ENCODE results near the gene TMEM273. TPM values are rescaled to one million over a fixed set of nuclear protein-coding genes. Genes with fewer than 3 reads are reported as not detected.
A peak's percentile ranks its signal among the peaks of the same experiment; 100 is the strongest.

The TMEM273 gene
- total and polyA plus RNA-seq, 4 donors, result 12.0 to 41.8 (median 17.5) TPM

- H3K36me3 ChIP-seq (ENCODE audit: control insufficient read depth in 4 of 4, insufficient read depth in 4 of 4, low read length in 4 of 4), result no peaks in the 10 kb centered on the region
- DNase-seq, result peak in 2 of 3 donors; percentile 56 to 67
- H3K9ac ChIP-seq (ENCODE audit: insufficient read depth in 1 of 2, low read length in 2 of 2), result peak overlapping the region in 1 of 2 donors; percentile 48
Observed at GRCh38 chr10:49139028-49139845, 49.0 kb downstream of the TMEM273 start.

GRCh38 chr10:49138361-49138891, 49.8 kb downstream of the TMEM273 start:
- Histone ChIP-seq H3K9ac (ENCODE audit: insufficient read depth in 1 of 2, low read length in 2 of 2) (no peak overlapping the region), H3K27me3 (ENCODE audit: control insufficient read depth in 3 of 3, insufficient read depth in 3 of 3, low read length in 2 of 3) (no peaks in the 10 kb centered on the region), H3K36me3 (ENCODE audit: control insufficient read depth in 4 of 4, insufficient read depth in 4 of 4, low read length in 4 of 4) (no peaks in the 10 kb centered on the region), H3K9me3 (ENCODE audit: control insufficient read depth in 4 of 4, insufficient read depth in 3 of 4, low read length in 3 of 4) (no peaks in the 10 kb centered on the region), H3K4me3 (no peak overlapping the region), H3K4me1 (ENCODE audit: control insufficient read depth in 5 of 5, insufficient read depth in 5 of 5, low read length in 5 of 5) (peaks cover 0 to 57% (median 5%) of the 10 kb centered on the region in 5 donors), H3K27ac (ENCODE audit: low read depth in 1 of 2, low read length in 1 of 2) (peak overlapping the region in 1 of 2 donors; percentile 56)
- WGBS, 2 donors, result 75 to 90% methylated on average over 7 of the region's 7 CpGs
- no peak for TF ChIP-seq CTCF (IDR thresholded peaks at IDR 0.05; ENCODE audit: control extremely low read depth, extremely low read depth)
- DNase-seq (peak; percentile 91 to 94 (median 93)), ATAC-seq (ENCODE audit: insufficient read depth, low FRiP score) (no peak)

More at GRCh38 chr10:49139028-49139845, 49.0 kb downstream of the TMEM273 start:
- Histone ChIP-seq H3K9me3 (ENCODE audit: control insufficient read depth in 4 of 4, insufficient read depth in 3 of 4, low read length in 3 of 4) (no peaks in the 10 kb centered on the region), H3K27me3 (ENCODE audit: control insufficient read depth in 3 of 3, insufficient read depth in 3 of 3, low read length in 2 of 3) (no peaks in the 10 kb centered on the region), H3K4me3 (no peak overlapping the region), H3K4me1 (ENCODE audit: control insufficient read depth in 5 of 5, insufficient read depth in 5 of 5, low read length in 5 of 5) (peaks cover 0 to 66% (median 5%) of the 10 kb centered on the region in 5 donors), H3K27ac (ENCODE audit: low read depth in 1 of 2, low read length in 1 of 2) (peak overlapping the region in 1 of 2 donors; percentile 56)
- 70 to 77% methylated on average over 8 of the region's 8 CpGs for WGBS, 2 donors
- TF ChIP-seq CTCF (IDR thresholded peaks at IDR 0.05; ENCODE audit: control extremely low read depth, extremely low read depth), result no peak
- peak; percentile 41 for ATAC-seq (ENCODE audit: insufficient read depth, low FRiP score)

DNA sequence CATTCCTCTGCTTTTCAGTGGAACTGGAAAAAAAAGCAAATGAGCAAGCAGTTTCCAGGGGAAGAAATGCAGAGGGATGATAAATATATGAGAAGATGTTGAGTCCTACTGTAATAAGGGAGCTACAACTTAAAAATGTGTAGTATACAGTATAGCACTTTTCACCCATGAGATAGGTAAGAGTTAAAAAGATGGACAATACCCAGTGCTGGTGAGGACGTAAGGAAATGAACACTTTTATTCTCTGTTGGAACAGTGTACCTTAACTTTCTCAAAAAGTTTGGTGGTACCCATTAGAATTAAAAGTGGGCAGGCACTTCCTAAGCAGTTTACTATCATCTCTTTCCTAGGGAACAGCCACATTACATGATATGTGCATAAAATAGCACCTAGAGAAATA, 51.7 kb downstream of the TMEM273 start:
- Histone ChIP-seq H3K36me3 (ENCODE audit: control insufficient read depth in 4 of 4, insufficient read depth in 4 of 4, low read length in 4 of 4) (no peaks in the 10 kb centered on the region), H3K4me1 (ENCODE audit: control insufficient read depth in 5 of 5, insufficient read depth in 5 of 5, low read length in 5 of 5) (peaks cover 0 to 58% (median 5%) of the 10 kb centered on the region in 5 donors), H3K9me3 (ENCODE audit: control insufficient read depth in 4 of 4, insufficient read depth in 3 of 4, low read length in 3 of 4) (no peaks in the 10 kb centered on the region), H3K27me3 (ENCODE audit: control insufficient read depth in 3 of 3, insufficient read depth in 3 of 3, low read length in 2 of 3) (no peaks in the 10 kb centered on the region), H3K27ac (ENCODE audit: low read depth in 1 of 2, low read length in 1 of 2) (no peak overlapping the region), H3K4me3 (no peak overlapping the region), H3K9ac (ENCODE audit: insufficient read depth in 1 of 2, low read length in 2 of 2) (no peak overlapping the region)
- no peak for TF ChIP-seq CTCF (IDR thresholded peaks at IDR 0.05; ENCODE audit: control extremely low read depth, extremely low read depth)
- WGBS, 2 donors, result 60 to 83% methylated on average over 1 of the region's 1 CpG
- no peak for ATAC-seq (ENCODE audit: insufficient read depth, low FRiP score)
- no peak for DNase-seq
